Measurements from ENCODE around the gene NKTR.

- TF ChIP-seq, protein P1, sequence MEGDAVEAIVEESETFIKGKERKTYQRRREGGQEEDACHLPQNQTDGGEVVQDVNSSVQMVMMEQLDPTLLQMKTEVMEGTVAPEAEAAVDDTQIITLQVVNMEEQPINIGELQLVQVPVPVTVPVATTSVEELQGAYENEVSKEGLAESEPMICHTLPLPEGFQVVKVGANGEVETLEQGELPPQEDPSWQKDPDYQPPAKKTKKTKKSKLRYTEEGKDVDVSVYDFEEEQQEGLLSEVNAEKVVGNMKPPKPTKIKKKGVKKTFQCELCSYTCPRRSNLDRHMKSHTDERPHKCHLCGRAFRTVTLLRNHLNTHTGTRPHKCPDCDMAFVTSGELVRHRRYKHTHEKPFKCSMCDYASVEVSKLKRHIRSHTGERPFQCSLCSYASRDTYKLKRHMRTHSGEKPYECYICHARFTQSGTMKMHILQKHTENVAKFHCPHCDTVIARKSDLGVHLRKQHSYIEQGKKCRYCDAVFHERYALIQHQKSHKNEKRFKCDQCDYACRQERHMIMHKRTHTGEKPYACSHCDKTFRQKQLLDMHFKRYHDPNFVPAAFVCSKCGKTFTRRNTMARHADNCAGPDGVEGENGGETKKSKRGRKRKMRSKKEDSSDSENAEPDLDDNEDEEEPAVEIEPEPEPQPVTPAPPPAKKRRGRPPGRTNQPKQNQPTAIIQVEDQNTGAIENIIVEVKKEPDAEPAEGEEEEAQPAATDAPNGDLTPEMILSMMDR (IDR thresholded peaks at IDR 0.05), result no peak
- no peak for TF ChIP-seq POLR2A (IDR thresholded peaks at IDR 0.05)
These were observed 75.4 kb downstream of the NKTR start for GRCh38 chr3:42675909-42676308.

All from lower leg skin (tissue), 3 donors.